PC-3 (cell line): Measurements from ENCODE around the gene HMCN1. TPM values are rescaled to one million over a fixed set of nuclear protein-coding genes. Genes with fewer than 3 reads are reported as not detected.

Experiments
- ATAC-seq: fragments of 200-7000 bp; cut with Tn5 transposase; 2 replicates; pipeline ENCODE4 v1.9.1; 2020; ENCODE audit warnings: mild to moderate bottlenecking, moderate library complexity
- BruUV-seq: library from RNA; stranded (reverse); fragments of 400-500 nt; replicated peaks from 2 replicates; lab custom pipeline; 2021; lab: Mats Ljungman, UMichigan
- CTCF ChIA-PET: fragments of 300-600 bp; sonication (Branson Sonifier 250); formaldehyde crosslinking; loops from one replicate; lab custom pipeline; 2022; ENCODE audit warnings: antibody characterized with exemption; lab: Charles Lee
- POLR2A ChIA-PET: fragments of 300-600 bp; sonication (Branson Sonifier 250); formaldehyde crosslinking; loops from one replicate; lab custom pipeline; 2022; ENCODE audit warnings: antibody characterized with exemption; ENCODE audit not compliant: unreplicated experiment; lab: Charles Lee
- DNase-seq: peaks from one replicate; pipeline ENCODE4 v3.0.0-alpha.2; 2015
- H2AFZ ChIP-seq: fragments of 300-600 bp; sonication (generic); 2 replicates; pipeline ENCODE4 v1.6.0; 2016; ENCODE audit warnings: antibody characterized with exemption, low read length
- H3F3A ChIP-seq: fragments of 300-600 bp; sonication (generic); one replicate; pipeline ENCODE4 v1.6.0; 2017; ENCODE audit warnings: antibody characterized with exemption, low read length, control low read depth, mild to moderate bottlenecking; ENCODE audit not compliant: unreplicated experiment
- H3K27ac ChIP-seq: fragments of 300-600 bp; sonication (generic); 2 replicates; pipeline ENCODE4 v1.5.1; 2016; ENCODE audit warnings: mild to moderate bottlenecking, low read length
- H3K27me3 ChIP-seq: fragments of 300-600 bp; sonication (generic); 2 replicates; pipeline ENCODE4 v1.6.1; 2016; ENCODE audit warnings: low read length, mixed read lengths
- H3K36me3 ChIP-seq: fragments of 300-600 bp; sonication (generic); 2 replicates; pipeline ENCODE4 v1.6.1; 2016; ENCODE audit warnings: low read depth, mixed run types, low read length, mixed read lengths
- H3K4me1 ChIP-seq: fragments of 300-600 bp; sonication (generic); 2 replicates; pipeline ENCODE4 v1.5.1; 2016; ENCODE audit warnings: low read length; ENCODE audit not compliant: insufficient read depth
- H3K4me2 ChIP-seq: fragments of 300-600 bp; sonication (generic); 2 replicates; pipeline ENCODE4 v1.6.0; 2016; ENCODE audit warnings: low read length
- H3K4me3 ChIP-seq: fragments of 300-600 bp; sonication (generic); 2 replicates; pipeline ENCODE4 v1.5.1; 2016; ENCODE audit warnings: mild to moderate bottlenecking, low read length, mixed read lengths
- H3K79me2 ChIP-seq: fragments of 300-600 bp; sonication (generic); 2 replicates; pipeline ENCODE4 v1.6.1; 2017; ENCODE audit warnings: low read length, mixed read lengths
- H3K9ac ChIP-seq: fragments of 300-600 bp; sonication (generic); 2 replicates; pipeline ENCODE4 v1.6.0; 2016; ENCODE audit warnings: mild to moderate bottlenecking, low read length
- H3K9me2 ChIP-seq: fragments of 300-600 bp; sonication (generic); replicated peaks from 2 replicates; pipeline ENCODE4 v1.6.1; 2016; ENCODE audit warnings: mixed run types, low read length, mixed read lengths
- H3K9me3 ChIP-seq: fragments of 300-600 bp; sonication (generic); 2 replicates; pipeline ENCODE4 v1.6.1; 2016; ENCODE audit warnings: low read length, mixed read lengths
- H4K20me1 ChIP-seq: fragments of 300-600 bp; sonication (generic); 2 replicates; pipeline ENCODE4 v1.6.1; 2016; ENCODE audit warnings: low read length, mixed read lengths
- CTCF ChIP-seq: fragments of 300-600 bp; sonication (generic); conservative IDR thresholded peaks from 2 replicates; pipeline ENCODE4 v1.5.1; 2017; ENCODE audit warnings: antibody characterized with exemption, low read depth, mild to moderate bottlenecking, low read length
- EZH2 ChIP-seq: fragments of 300-600 bp; sonication (generic); IDR thresholded peaks from one replicate; pipeline ENCODE4 v1.6.1; 2017; ENCODE audit warnings: antibody characterized with exemption, mild to moderate bottlenecking, low read length; ENCODE audit not compliant: unreplicated experiment
- EZH2phosphoT487 ChIP-seq: fragments of 300-600 bp; sonication (generic); IDR thresholded peaks from 2 replicates; pipeline ENCODE4 v1.6.1; 2018; ENCODE audit warnings: mild to moderate bottlenecking, antibody characterized with exemption, low read length, borderline replicate concordance
- intact Hi-C: fragments of 100-400 bp; cut with micrococcal nuclease; formaldehyde crosslinking; loops from 2 replicates; pipeline ENCODE4 v1.9.0; 2023
- total RNA-seq: library from RNA; depleted of rRNA; stranded (reverse); fragments of >200 nt; gene quantifications from 2 replicates; pipeline ENCODE4 v1.2.3, GENCODE V29; 2014

HMCN1 gene
- total RNA-seq, 1 experiment from 2014 or later: 0.66 TPM

GRCh38 chr1:185961664-185962063, 227.5 kb downstream of the HMCN1 start:
- intact Hi-C loops: no loop called here
- Histone ChIP-seq H3K9me2 (no peaks in the 10 kb centered on the region), H3K27me3 (no peaks in the 10 kb centered on the region), H3K9me3 (no peaks in the 10 kb centered on the region), H3K36me3 (no peaks in the 10 kb centered on the region), H3K79me2 (no peaks in the 10 kb centered on the region), H3K9ac (no peak overlapping the region), H3K4me2 (no peak overlapping the region), H3K4me3 (no peak overlapping the region), H3K4me1 (no peaks in the 10 kb centered on the region), H2AFZ (no peak overlapping the region), H3F3A (no peaks in the 10 kb centered on the region), H3K27ac (no peak overlapping the region), H4K20me1 (no peaks in the 10 kb centered on the region)
- CTCF ChIA-PET: no interaction called here
- DNase-seq (no peak), ATAC-seq (no peak)
- TF ChIP-seq EZH2phosphoT487: no peak
- TF ChIP-seq EZH2: no peak
- no peak for TF ChIP-seq CTCF
- BruUV-seq: no TSS peak
- POLR2A ChIA-PET: no interaction called here

- Histone ChIP-seq H3F3A (no peaks in the 10 kb centered on the region), H3K36me3 (no peaks in the 10 kb centered on the region), H3K79me2 (no peaks in the 10 kb centered on the region), H3K4me1 (0 out of 2 replicates have a peak, but pooled peaks cover 5% of the 10 kb centered on the region), H3K9me2 (no peaks in the 10 kb centered on the region), H3K9me3 (no peaks in the 10 kb centered on the region), H3K4me2 (no peak overlapping the region), H3K27me3 (no peaks in the 10 kb centered on the region), H2AFZ (no peak overlapping the region), H3K9ac (no peak overlapping the region), H4K20me1 (no peaks in the 10 kb centered on the region), H3K4me3 (no peak overlapping the region), H3K27ac (no peak overlapping the region)
- ChIA-PET POLR2A (no interaction called here), CTCF (no interaction called here)
- intact Hi-C loops: no loop called here
- no peak for DNase-seq
- no TSS peak for BruUV-seq
- no peak for ATAC-seq
- TF ChIP-seq EZH2 (no peak), EZH2phosphoT487 (no peak), CTCF (no peak)
These were observed 230.8 kb downstream of the HMCN1 start for GRCh38 chr1:185964946-185965345.

DNA sequence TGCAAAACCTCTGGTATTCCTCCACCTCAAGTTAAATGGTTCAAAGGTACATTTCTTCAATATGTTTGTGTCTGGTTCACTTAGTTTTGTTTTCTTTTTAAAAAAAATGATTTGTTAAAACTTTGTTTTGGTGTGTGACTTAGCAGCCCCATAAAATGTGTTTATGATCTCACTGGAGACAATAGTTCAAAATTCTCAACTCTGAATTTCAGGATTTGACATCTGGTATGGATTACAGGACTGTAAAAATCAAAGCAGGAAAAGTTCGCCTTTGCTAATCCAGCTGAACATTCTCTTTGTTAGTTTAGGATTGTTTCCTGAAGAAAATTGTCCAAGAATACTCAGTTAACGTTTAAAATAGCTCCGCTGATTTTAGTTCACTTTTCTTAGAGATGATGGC, 231.7 kb downstream of the HMCN1 start:
- ATAC-seq (no peak), DNase-seq (no peak)
- Histone ChIP-seq H3K9me2 (no peaks in the 10 kb centered on the region), H3K27ac (no peak overlapping the region), H3K4me1 (0 out of 2 replicates have a peak, but pooled peaks cover 6% of the 10 kb centered on the region), H3K9ac (no peak overlapping the region), H4K20me1 (no peaks in the 10 kb centered on the region), H3K4me3 (no peak overlapping the region), H3K4me2 (no peak overlapping the region), H3K79me2 (no peaks in the 10 kb centered on the region), H3K27me3 (no peaks in the 10 kb centered on the region), H3F3A (no peaks in the 10 kb centered on the region), H2AFZ (no peak overlapping the region), H3K9me3 (no peaks in the 10 kb centered on the region), H3K36me3 (no peaks in the 10 kb centered on the region)
- BruUV-seq: no TSS peak
- intact Hi-C loops: no loop called here
- ChIA-PET CTCF (no interaction called here), POLR2A (no interaction called here)
- TF ChIP-seq CTCF (no peak), EZH2 (no peak), EZH2phosphoT487 (no peak)
